HG02678 (cell line): ENCODE data around the gene FCHSD1.

ENCODE experiments used
- ATAC-seq: cut with Tn5 transposase; IDR thresholded peaks from one replicate; pipeline ENCODE4 v1.9.1; 2021; ENCODE audit warnings: mild to moderate bottlenecking, moderate library complexity; ENCODE audit not compliant: unreplicated experiment

Gene FCHSD1

DNA sequence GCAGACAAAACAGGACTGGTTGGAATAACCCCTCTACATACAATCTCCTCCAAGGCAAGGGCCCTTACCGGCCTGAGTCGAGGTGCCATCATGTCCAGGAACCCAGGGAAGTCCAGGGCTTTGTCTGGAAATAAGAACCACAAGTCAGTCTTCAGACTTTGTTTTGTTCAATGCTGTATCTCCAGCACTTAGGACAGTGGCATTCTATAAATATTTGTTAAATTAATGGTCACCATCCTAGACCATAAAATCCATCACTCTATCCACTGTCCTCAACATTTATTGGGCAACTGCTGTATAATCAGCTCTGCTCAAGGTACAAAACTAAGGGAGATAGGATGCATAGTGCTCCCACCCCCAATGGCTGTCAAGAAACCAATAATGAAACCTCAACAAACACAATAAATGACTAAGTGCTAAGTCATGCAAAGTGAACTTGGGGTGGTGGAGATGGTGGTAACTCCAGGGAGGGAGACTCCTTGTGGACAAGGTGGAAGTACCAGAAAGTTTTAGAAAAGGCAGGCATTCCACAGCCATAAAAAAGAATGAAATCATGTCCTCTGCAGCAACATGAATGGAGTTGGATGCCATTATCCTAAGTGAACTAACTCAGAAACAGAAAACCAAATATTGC is 9.5 kb downstream of the FCHSD1 start:
- peak; percentile 44 for ATAC-seq

DNA sequence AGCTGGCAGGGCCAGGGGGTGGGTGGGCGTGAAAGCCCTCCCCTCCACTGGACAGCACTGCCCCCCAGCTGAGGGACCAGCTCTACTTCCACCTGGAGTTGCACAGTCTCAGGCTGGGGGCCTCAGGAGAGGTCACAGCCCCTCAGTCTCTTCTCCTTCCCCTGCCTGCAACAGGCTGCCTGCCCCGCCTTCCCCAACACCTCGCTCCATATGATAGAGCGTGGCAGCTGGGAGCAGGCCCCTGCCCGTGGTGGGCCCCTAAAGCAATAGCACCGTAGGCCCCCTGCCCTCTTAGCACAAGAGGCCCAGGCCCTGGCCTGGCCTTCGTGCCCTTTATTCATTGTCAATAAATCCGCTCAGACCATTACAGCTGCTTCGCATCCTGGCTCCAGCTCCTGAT is 10.5 kb downstream of the FCHSD1 start:
- ATAC-seq = no peak

DNA sequence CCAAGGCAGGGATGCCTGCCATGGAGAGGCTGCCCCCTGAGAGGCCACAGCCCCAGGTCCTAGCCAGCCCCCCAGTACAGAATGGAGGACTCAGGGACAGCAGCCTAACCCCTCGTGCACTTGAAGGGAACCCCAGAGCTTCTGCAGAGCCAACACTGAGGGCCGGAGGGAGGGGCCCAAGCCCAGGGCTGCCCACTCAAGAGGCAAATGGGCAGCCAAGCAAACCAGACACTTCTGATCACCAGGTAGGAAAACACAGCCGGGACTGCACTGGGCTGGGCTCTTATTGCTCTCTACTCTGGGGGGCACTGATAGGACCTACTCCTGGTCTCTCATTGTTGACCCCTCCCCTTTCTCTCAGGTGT is 11.2 kb downstream of the FCHSD1 start:
- ATAC-seq = no peak

DNA sequence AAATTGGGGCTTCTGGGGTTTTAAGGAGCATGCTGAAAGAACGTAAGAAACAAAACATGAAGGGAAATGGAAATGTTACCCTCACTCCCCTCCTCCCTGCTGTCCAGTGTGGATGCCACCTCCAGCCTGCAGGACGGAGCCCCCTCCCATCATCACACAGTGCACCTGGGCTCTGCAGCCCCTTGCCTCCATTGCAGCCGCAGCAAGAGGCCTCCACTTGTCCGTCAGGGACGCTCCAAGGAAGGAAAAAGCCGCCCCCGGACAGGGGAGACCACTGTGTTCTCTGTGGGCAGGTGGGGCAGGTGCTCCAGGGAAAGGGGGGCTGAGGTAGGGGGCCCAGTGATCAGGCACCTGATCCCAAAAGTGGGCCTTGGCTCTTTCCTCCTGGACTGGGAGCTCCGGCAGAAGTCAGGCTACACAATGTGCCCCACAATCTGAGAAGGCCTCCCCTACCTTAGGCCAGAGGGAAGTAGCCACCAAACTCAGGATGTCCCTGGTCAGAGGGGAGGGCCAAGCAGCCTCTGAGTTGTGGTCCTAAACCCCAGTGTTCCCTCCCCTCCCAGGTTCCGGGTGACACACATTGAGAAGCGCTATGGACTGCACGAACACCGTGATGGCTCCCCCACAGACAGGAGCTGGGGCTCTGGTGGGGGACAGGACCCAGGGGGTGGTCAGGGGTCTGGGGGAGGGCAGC is 11.7 kb downstream of the FCHSD1 start:
- ATAC-seq = no peak

DNA sequence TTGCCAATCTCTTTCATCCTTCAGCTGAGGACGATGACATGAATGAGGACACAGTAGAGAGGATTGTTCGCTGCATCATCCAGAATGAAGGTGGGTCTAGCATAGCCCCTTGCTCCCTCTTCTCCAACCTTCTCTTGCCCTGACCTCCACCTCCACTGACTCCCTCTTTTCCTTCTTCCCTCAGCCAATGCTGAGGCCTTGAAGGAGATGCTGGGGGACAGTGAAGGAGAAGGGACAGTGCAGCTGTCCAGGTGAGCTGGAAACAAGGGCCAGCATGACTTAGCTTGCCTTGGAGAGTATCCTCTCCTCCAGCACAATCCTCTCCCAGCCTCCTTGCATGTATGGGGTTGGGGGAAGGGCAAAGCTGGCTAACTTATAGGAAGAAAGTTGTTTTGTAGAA is 12.4 kb downstream of the FCHSD1 start:
- ATAC-seq = no peak

DNA sequence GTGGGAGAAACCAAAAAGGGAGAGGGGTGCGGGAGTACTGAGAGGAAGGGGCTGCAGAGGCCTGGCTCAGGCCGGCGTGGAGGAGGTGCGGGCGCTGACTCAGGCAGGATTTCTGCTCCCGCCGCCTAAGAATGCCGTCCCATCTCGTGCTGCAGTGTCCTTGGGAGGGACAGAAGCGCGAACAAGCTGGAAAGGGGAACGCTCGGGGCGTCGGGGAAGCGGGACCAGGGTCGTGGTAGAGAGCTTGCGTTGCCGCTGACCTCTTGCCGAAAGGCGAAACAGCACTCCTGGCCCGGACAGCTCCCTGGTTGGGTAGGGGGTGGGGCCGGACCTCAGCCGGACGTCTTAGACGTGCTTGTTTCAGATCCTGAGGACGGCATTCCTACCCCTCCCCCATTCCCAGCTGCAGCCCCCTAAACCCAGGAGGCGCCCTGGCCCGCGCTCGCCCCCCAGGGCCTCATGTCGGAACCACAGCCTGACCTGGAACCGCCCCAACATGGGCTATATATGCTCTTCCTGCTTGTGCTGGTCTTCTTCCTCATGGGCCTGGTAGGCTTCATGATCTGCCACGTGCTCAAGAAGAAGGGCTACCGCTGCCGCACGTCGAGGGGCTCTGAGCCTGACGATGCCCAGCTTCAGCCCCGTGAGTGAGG is 13.3 kb downstream of the FCHSD1 start:
- peak; percentile 29 for ATAC-seq

DNA sequence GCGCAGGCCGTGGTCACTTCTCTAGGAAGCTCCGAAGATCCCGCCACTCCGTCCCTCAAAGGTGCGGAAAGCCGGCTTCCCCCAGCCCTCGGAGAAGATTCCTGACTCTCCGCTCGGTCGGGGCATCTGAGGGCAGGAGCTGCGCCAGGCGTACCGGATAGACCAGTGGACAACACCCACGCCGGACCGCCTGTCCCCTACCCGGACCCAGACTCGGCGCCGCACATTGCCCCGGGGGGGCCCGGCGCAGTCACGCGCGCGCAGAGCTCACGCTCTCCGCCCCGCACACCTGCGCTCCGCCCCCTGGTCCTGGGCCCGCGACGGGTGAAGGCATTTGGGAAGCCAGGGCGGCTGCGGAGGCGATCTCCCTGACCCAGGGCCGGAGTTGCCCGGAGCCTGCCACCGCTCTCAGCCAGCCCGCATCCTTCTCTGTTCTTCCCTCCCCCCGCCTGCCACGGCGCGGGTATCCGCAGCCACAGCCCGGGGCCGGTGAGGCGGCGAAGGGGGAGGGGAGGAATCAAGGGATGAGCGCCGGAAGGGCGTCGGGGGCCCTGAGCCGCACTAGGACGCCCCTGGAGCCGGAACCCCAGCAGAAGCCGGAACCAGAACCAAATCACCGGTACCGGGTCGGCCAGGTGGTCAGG is 14.0 kb downstream of the FCHSD1 start:
- ATAC-seq = peak; percentile 22

DNA sequence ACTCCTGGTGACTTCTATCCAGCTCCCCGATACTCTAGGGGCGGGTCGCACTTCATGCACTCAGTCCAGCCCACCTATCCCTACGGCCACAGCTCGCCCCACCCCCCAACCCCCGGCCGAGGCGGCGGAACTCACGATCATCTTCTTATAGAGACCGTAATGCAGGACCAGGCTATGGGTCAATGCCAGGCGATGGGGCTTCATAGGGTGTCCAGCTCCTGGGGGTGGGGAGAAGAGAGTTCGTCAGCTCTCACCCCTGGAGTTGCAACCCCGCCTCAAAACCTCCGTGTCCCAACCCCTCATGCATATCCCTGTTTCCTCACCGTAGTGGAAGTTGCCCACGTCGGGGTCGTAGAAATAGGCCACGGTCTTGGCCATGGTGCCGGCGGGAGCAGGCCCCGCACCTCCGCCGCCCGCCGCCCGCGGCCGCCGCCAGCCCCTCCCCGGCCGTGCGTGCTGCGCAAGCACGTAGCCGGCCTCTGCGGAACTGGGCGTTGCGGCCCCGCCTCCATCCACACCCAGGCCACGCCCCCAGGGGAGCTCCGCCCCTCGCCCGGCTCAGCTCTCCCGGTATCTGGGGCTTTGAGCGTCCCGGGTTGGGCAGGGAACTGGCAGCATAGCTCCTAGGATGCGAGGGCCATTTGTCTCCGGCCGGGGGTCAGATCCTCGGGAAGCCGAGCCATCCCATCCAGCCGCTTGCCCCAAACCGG is 14.7 kb downstream of the FCHSD1 start, which contains the start of the genes HDAC3 and RELL2:
TSS of gene HDAC3 (minus strand) at position 437 of the 710 bp plus-strand sequence. CDS start at position 378, 59 bp downstream.
TSS of gene RELL2 (plus strand) at position 585 of the 710 bp plus-strand sequence. CDS start 1,229 bp downstream, outside the sequence.
- peak; percentile 72 for ATAC-seq

DNA sequence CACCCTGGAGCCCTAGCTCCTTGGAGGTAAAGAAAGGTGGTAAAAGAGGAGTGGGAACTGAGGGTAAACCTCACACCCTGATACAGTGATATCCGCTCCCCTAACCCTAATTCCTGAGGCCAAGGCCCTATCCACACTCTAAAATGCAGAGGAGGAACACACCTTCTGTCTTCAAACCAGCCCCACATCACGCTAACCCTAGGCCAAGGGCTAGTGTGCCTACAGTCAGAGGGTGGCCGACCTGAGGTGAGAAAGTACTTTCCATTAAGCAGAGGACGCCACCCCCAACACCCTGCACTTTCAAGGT is 15.2 kb downstream of the FCHSD1 start:
- no peak for ATAC-seq

DNA sequence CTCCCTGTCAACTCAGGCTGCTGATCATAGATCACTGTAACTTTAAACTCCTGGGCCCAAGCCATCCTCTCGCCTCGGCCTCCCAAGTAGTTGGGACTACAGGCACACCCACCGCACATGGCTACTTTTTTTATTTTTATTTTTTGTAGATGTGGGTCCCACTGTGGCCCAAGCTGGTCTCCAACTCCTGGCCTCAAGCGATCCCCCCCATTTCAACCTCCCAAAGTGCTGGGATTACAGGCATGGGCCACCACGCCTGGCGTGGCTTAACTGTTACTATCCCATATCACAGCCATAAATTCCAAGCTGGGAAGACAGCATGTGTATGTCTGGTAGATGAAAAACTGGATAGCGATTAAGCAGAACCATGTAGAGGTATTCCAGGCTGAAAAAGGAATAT is 15.6 kb downstream of the FCHSD1 start:
- no peak for ATAC-seq

DNA sequence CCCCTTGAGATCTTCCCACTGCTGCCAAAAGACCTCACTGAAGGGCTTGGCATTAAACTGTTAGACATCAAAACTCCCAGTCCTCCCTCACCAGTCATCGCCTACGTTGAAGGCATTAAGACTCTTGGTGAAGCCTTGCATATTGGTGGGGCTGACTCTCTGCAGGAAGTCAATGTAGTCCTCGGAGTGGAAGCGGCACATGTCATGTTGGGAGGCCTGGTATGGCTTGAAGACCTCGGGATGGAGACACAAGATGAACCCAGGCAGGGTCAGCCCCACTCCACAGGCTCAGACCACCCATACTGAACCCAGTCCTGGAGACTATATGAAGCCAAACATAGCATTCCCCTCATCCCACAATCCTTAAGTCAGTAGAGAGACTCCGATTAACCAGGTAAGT is 16.5 kb downstream of the FCHSD1 start:
- ATAC-seq = no peak

DNA sequence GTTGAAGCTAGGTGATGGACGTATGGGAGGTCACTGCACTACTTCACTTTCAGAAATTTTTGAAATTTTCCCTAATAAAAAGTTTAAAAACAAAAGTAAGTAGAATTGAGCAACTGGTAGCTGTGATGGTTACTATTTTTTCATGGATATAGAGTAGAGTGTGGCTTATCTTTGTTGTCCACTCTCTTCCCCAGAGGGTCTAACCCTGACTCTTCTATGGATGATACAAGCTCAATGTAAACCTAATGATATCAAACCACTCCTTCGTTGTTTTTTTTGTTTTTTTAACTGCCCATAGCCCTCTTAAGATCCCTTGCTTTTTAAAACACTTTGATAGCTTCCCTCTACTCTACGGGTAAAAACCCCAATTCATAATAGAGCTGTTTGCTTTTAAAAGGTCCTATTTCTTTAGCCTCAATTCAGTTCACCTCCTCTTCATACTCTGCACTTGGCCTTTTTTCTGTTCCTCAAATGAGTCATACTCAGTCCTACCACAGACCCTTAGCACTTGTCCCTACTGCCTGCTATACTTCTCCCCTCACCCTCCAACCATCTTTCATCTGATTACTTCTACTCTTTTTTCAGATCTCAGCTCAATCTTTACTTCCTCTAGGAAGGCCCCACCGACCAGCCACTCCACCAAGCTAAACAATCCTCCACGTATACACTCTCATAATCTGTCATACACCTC is 17.2 kb downstream of the FCHSD1 start:
- ATAC-seq = peak; percentile 64

DNA sequence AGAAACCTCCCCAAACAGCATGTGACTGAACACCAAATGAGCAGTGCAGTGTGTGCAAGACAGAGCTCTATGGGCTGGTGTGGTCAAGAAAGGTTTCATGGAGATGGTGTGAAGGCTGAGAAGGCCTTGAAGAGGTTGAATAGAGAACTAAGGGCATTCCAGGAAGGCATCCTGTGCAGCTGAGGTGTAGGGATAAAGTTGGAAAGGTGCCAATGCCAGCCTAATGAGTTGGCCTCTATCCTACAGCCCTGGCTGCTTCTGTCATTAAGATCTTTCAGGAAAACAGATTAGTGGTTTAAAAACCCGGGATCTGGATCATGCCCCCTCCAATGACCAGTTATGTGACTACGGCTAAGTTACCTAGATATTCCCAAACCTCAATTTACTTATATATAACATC is 18.6 kb downstream of the FCHSD1 start:
- no peak for ATAC-seq

DNA sequence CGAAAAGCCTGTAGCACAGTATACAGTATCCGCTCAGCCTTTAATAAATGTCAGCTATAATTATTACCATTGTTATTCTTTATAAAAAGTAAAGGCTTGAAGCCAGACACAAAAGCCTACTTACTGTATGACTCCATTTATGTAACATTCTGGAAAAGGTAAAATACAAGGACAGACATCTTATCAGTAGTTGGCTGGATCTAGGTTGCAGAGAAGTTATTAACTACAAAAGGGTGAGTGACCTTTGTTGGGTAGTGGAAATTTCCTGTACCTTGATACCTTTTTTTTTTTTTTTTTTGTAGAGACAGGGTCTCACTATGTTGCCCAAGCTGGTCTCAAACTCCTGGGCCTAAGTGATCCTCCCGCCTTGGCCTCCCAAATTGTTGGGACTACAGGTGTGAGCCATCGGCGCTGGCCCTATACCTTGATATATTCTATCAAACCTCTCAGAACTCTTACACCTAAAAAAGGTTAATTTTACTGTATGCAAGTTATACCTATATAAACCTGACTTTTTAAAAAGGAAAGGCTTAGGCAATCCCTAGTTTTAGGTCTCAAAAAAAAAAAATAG is 20.6 kb downstream of the FCHSD1 start:
- no peak for ATAC-seq

DNA sequence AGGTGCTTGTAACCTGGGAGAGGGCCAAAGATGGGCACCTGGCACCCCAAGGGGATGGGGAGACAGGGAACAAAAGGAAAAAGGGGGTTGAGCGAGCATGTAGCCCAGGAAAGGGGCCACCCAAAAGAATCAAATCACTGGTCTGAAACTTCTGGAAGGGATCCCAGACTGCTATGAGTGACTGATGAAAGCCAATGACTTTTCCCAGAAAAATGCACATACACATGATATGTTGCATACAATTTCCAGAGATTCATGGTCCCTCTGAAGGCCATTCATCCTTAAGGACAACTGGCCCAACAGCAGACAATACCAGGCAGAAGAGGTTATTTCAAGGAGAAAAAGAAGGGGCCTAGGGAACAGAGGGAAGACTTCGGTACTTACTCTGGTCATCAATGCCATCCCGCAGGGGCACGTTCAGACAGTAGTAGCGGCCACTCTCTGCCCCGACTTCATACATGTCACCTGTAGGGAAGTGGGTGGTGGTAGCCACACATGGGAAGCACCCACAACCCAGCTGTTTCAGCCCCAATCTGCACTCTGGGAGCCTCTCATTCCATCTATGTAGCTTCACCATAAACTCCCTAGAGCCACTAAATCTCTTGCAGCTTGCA is 22.9 kb downstream of the FCHSD1 start:
- ATAC-seq = no peak

DNA sequence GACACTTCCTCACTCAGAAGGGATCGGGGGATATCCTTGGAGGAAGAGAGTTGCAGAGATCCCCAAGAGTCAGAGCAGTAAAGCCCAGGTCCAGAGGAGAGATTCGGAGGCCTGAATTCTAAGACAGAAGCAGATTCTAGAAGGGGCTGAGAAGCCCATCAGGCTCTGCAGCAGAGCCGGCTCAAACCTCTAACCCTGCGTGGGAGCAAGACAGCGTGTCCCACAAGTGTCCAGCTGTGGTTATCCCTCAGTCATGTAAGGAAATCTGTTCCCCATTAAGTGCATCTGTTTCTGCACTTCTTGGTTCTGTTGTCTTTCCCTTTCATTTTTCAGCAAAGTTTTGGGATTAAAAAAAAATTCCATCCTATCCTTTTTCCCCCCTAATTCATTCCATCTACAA is 27.6 kb downstream of the FCHSD1 start:
- no peak for ATAC-seq

DNA sequence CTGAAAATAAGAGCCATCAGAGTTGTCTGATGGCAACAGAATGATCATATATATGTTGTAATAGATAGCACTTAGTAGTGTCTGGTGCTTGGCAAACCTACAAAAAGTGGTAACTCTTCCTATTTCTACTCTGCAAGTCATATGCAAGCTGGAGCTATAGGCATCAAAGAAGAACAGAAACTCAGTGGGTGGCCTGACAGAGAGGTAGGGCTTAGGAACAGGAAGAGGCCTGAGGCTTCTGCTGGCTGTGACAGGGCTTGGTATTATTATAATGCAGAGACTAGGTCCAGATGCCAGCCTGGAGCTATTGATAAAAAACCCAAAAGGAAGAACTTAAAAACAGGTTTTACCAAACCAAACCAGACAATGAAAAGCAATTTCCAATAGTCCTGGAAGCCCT is 28.0 kb downstream of the FCHSD1 start:
- ATAC-seq = peak; percentile 56

DNA sequence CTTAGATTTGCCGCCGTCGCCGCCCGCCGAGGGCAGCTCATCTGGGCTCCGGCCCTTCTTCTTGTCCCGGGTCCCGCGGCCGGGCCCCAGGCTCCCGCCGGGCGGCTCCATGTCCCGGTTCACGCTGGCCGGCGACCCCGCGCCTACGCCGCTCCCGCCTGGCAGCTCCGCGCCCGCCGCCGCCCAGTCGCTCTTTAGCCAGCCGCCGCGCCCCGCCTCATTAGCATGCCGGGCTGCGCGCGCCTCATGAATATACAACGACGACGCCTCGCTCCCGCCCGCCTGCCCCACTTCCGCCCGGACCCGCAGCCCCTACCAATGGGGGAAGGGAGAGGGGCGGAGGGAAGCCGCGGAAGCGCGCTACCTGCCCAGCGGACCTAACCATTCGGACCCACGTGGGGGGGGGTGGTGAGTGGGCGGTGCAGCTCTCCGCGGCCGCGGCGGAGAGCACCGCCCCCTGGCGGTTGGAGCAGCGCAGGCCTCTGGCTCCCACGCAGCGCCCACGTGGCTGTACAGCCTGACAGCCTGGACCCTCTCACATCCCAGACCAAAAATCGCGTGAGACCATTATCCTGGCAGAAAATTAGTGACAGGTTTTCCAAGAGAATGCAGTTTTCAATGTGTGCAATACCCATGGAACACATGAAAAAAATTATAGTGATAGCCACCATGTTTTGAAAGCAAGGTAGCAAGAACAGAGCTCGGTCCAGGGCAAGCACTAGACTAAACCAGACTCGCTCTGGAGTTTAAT is 32.2 kb downstream of the FCHSD1 start, which contains the start of gene DIAPH1:
TSS of gene DIAPH1 (minus strand) at position 197 of the 751 bp plus-strand sequence. CDS start at position 111, 86 bp downstream.
- ATAC-seq = peak; percentile 84
